HG02763 (cell line): ENCODE results near the gene ADNP2.

Experiments used
- ATAC-seq: cut with Tn5 transposase; IDR thresholded peaks from one replicate; pipeline ENCODE4 v1.9.1; 2021; ENCODE audit warnings: mild to moderate bottlenecking, moderate library complexity; ENCODE audit not compliant: unreplicated experiment

The ADNP2 gene

DNA sequence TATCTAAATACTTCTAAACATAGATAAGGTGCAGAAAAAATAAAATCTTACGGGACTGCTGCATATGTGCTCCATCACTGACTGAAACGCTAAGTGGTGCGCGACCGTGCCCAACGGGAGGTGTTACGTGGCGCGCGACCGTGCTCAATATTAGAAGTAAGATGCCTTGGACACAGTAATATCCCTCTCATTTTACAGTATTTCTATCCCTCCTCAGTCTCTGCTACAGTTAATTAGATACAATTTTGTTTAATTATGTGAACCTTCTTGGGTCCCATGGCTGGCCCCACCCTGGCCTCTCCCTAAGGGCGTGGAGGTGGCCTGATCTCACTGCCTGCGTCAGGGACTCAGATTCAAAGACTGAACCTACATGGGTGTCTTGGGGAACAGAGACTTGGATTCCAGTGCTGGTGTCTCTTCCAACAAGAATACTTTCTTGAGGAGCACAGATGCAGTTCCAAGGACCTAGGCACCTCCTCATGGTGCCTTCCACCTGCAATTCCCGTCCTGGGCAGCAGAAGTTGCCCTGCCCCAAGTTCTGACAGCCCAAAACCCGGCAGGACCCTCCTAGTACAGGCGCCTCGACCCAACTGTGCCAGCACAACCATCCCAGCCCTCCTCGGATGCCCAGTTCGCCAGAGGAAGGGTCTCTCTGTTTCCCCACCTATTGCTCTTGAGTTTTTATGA, 79.0 kb downstream of the ADNP2 start:
- no peak for ATAC-seq

DNA sequence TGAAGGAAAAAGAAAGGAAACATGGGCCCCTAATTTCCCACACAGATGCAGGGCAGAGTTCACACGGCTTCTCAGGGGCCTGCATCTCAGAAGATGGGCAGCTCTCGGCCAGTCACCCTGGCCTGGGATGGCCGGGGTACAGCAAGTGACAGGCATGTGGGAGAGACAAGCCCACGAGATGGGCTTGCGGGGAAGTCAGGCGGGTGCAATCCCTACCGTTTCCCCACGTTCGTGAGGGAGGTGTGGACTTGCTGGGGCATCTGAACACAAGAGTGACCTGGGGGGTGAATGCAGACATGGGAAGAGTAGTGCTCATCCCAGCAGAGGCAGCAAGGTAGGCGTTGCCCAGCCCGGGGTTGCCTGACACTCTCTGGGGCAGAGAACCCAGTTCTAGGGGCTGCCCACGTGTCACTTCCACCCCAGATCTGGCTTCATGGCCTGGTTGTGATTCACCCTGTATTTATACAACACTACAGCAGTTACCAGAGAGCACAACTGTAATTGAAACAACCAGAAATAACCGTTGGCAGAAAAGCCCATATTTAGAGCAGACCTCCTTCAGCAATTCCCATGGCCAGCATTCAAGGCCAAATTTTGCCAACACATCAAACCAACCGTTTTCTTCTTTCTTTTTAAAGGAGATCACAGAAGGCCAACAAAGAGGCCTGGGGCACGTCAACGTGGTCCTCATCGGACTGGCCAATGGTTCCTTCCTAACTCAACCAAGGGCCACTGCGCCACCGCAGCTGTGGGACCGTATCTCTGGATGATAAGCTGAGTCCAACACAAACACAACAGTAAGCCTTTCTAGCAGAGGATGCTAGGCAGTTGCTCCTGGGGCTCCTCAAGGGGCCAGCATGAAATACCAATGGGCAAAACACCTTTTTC, 79.8 kb downstream of the ADNP2 start:
- no peak for ATAC-seq

DNA sequence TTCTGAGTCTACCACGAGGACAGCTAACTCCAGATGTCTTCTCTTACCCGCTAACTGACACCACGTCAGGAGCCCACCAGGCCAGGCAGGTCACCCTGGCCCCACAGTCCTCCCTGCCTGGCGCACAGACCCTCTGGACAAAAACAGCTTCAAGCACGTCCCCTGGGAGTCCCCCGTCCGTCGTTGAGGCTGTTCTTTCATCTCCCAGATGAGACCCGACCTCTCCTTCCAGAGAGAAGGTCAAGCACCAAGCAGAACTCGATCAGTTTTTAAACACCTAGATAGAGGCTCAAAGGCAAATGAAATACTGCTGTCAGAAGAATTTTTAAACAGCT, 80.4 kb downstream of the ADNP2 start:
- ATAC-seq: no peak
